Neural cell (in vitro differentiated cells): Measurements from ENCODE around the gene PGAP1. TPM values are rescaled to one million over a fixed set of nuclear protein-coding genes. Genes with fewer than 3 reads are reported as not detected.

Source experiments
- H2AFZ ChIP-seq: fragments of 200-600, 300-800 bp; sonication (generic), shearing (Covaris generic); 2 replicates; pipeline ENCODE4 v1.6.0; 2014; ENCODE audit warnings: low read depth, mild to moderate bottlenecking, antibody characterized with exemption, low read length, moderate library complexity
- H3F3A ChIP-seq: fragments of 200-600 bp; shearing (Covaris generic); 2 replicates; pipeline ENCODE4 v1.6.1; 2016; ENCODE audit warnings: mild to moderate bottlenecking, moderate library complexity, mixed read lengths, antibody characterized with exemption, low read length; ENCODE audit not compliant: insufficient read depth, poor library complexity, severe bottlenecking
- H3K27ac ChIP-seq: fragments of 200-600, 300-800 bp; sonication (generic), shearing (Covaris generic); 2 replicates; pipeline ENCODE4 v1.5.1; 2014; ENCODE audit warnings: mild to moderate bottlenecking, low read length, moderate library complexity
- H3K27me3 ChIP-seq: fragments of 300-800, 200-600 bp; sonication (generic), shearing (Covaris generic); 2 replicates; pipeline ENCODE4 v1.6.0; 2014; ENCODE audit warnings: mild to moderate bottlenecking, low read depth, low read length, moderate library complexity; ENCODE audit not compliant: insufficient read depth
- H3K36me3 ChIP-seq: fragments of 300-800, 200-600 bp; sonication (generic), shearing (Covaris generic); 2 replicates; pipeline ENCODE4 v1.5.1; 2014; ENCODE audit warnings: mild to moderate bottlenecking, antibody characterized with exemption, low read length, moderate library complexity; ENCODE audit not compliant: insufficient read depth
- H3K4me2 ChIP-seq: fragments of 300-800, 200-600 bp; sonication (generic), shearing (Covaris generic); 2 replicates; pipeline ENCODE4 v1.6.0; 2014; ENCODE audit warnings: mild to moderate bottlenecking, low read length
- H3K4me3 ChIP-seq: fragments of 300-800, 200-600 bp; sonication (generic), shearing (Covaris generic); 2 replicates; pipeline ENCODE4 v1.5.1; 2014; ENCODE audit warnings: mild to moderate bottlenecking, low read length, moderate library complexity
- H3K79me2 ChIP-seq: fragments of 200-600 bp; shearing (Covaris generic); replicated peaks from 2 replicates; pipeline ENCODE4 v1.6.0; 2014; ENCODE audit warnings: mild to moderate bottlenecking, low read length, moderate library complexity; ENCODE audit not compliant: insufficient read depth
- H3K9ac ChIP-seq: fragments of 300-800, 200-600 bp; sonication (generic), shearing (Covaris generic); 2 replicates; pipeline ENCODE4 v1.6.1; 2016; ENCODE audit warnings: mild to moderate bottlenecking, low read length, mixed read lengths
- H3K9me2 ChIP-seq: fragments of 200-600 bp; shearing (Covaris generic); 2 replicates; pipeline ENCODE4 v1.6.1; 2016; ENCODE audit warnings: mild to moderate bottlenecking, low read length, mixed read lengths; ENCODE audit not compliant: insufficient read depth
- H3K9me3 ChIP-seq: fragments of 200-600, 300-800 bp; sonication (generic), shearing (Covaris generic); 2 replicates; pipeline ENCODE4 v1.6.1; 2016; ENCODE audit warnings: mild to moderate bottlenecking, mixed run types, low read length, moderate library complexity, mixed read lengths
- H4K20me1 ChIP-seq: fragments of 200-600 bp; shearing (Covaris generic); 2 replicates; pipeline ENCODE4 v1.6.1; 2016; ENCODE audit warnings: mild to moderate bottlenecking, mixed run types; ENCODE audit not compliant: insufficient read depth
- EP300 ChIP-seq: fragments of 450-650 bp; conservative IDR thresholded peaks from 2 replicates; pipeline ENCODE4 v1.6.1; 2014; ENCODE audit warnings: antibody characterized with exemption, mild to moderate bottlenecking, moderate library complexity; ENCODE audit not compliant: poor library complexity, severe bottlenecking
- EZH2 ChIP-seq: fragments of 200-600, 300-800 bp; shearing (Covaris generic), sonication (generic); IDR thresholded peaks from 2 replicates; pipeline ENCODE4 v1.6.1; 2014; ENCODE audit warnings: antibody characterized with exemption, low read length, borderline replicate concordance, mild to moderate bottlenecking; ENCODE audit not compliant: insufficient read depth, poor library complexity, severe bottlenecking
- MXI1 ChIP-seq: fragments of 450-650 bp; conservative IDR thresholded peaks from 2 replicates; pipeline ENCODE4 v1.6.1; 2014; ENCODE audit warnings: antibody characterized with exemption, mild to moderate bottlenecking; ENCODE audit not compliant: poor library complexity, severe bottlenecking
- POLR2AphosphoS5 ChIP-seq: IDR thresholded peaks from 2 replicates; pipeline ENCODE4 v1.6.1; 2012
- RAD21 ChIP-seq: fragments of 450-650 bp; conservative IDR thresholded peaks from 2 replicates; pipeline ENCODE4 v1.6.1; 2014; ENCODE audit warnings: antibody characterized with exemption, mild to moderate bottlenecking, moderate library complexity
- REST ChIP-seq: IDR thresholded peaks from 2 replicates; pipeline ENCODE4 v1.6.1; 2012; ENCODE audit warnings: borderline replicate concordance
- SMC3 ChIP-seq: fragments of 450-650 bp; conservative IDR thresholded peaks from 2 replicates; pipeline ENCODE4 v1.6.1; 2014; ENCODE audit warnings: antibody characterized with exemption, mild to moderate bottlenecking, moderate library complexity; ENCODE audit not compliant: poor library complexity
- TAF1 ChIP-seq: IDR thresholded peaks from 2 replicates; pipeline ENCODE4 v1.6.1; 2012; ENCODE audit warnings: low read depth
- polyA plus RNA-seq: library from polyadenylated mRNA; depleted of rRNA; stranded (reverse); fragments of >200 nt; gene quantifications from 2 replicates; pipeline ENCODE4 v1.2.3, GENCODE V29; 2014
- TF ChIP-seq, protein P1 (sequence below): fragments of 450-650 bp; IDR thresholded peaks from 2 replicates; pipeline ENCODE4 v1.5.1; 2014; ENCODE audit warnings: antibody characterized with exemption, mild to moderate bottlenecking, moderate library complexity; ENCODE audit not compliant: poor library complexity, severe bottlenecking

PGAP1 gene
- polyA plus RNA-seq, 1 donor from 2014 or later: 63.3 TPM

DNA sequence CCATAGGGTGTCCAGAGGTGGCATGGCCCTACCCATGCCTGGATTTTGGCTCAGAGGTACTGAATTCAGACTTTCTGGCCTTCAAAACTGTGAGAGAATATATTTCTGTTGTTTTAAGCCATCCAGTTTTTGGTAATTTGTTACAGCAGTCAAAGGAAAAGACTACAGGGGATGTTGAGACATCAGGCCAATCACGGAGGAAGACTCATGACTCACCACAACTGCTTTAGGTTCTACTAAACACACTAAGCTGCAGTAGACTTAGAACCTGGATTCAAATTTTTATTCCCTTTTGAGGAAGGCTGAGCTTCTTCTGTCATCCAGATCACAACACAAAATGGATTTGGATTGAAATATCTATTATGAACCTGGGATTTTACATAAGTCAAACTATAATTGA lies 105.3 kb downstream of the PGAP1 start:
- no peaks in the 10 kb centered on the region for H3K36me3 ChIP-seq
- H4K20me1 ChIP-seq: no peaks in the 10 kb centered on the region

DNA sequence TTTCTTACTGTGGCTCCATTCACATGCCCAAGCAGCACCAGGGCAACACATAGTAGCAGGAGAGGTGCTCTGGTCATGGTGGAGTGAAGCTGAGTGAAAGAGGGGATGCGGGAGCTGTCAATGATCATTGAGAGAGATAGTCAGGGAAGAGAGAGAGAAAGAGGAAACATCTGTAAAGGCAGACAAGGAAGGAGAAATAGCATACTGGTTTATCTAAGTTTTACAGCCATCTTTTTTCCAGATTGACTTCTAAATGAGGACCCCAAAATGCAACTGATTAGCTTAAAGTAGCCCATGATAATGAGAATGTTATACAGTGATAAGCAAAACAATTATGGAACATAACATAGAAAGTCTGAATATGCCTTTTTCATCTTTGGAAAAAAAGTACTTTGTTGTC lies 117.2 kb downstream of the PGAP1 start, which contains the start of gene C2orf66:
TSS of gene C2orf66 (minus strand) at position 96 of the 400 bp plus-strand sequence. CDS start at position 77, 19 bp downstream.
- H2AFZ ChIP-seq: no peak within 1 kb of the TSS
- H3K9me2 ChIP-seq: no peaks in the 10 kb centered on the region
- no peaks in the 10 kb centered on the region for H4K20me1 ChIP-seq
- TF ChIP-seq REST (no peak), TAF1 (no peak)
- H3K9me3 ChIP-seq: no peaks in the 10 kb centered on the region
- H3K79me2 ChIP-seq: no peaks in the 10 kb centered on the region
- H3K4me2 ChIP-seq: no peak within 1 kb of the TSS
- H3K9ac ChIP-seq: no peak within 1 kb of the TSS
- no peaks in the 10 kb centered on the region for H3F3A ChIP-seq
- no peaks in the 10 kb centered on the region for H3K36me3 ChIP-seq
- H3K27ac ChIP-seq: no peak within 1 kb of the TSS
- no peak within 1 kb of the TSS for H3K4me3 ChIP-seq
- H3K27me3 ChIP-seq: no peaks in the 10 kb centered on the region

More for the DNA sequence above, 105.3 kb downstream of the PGAP1 start:
- H3K9ac ChIP-seq: no peak overlapping the region
- no peak for TF ChIP-seq RAD21
- TF ChIP-seq TAF1: no peak
- no peak for TF ChIP-seq SMC3
- TF ChIP-seq EP300: no peak
- no peak for TF ChIP-seq EZH2
- TF ChIP-seq, protein P1, sequence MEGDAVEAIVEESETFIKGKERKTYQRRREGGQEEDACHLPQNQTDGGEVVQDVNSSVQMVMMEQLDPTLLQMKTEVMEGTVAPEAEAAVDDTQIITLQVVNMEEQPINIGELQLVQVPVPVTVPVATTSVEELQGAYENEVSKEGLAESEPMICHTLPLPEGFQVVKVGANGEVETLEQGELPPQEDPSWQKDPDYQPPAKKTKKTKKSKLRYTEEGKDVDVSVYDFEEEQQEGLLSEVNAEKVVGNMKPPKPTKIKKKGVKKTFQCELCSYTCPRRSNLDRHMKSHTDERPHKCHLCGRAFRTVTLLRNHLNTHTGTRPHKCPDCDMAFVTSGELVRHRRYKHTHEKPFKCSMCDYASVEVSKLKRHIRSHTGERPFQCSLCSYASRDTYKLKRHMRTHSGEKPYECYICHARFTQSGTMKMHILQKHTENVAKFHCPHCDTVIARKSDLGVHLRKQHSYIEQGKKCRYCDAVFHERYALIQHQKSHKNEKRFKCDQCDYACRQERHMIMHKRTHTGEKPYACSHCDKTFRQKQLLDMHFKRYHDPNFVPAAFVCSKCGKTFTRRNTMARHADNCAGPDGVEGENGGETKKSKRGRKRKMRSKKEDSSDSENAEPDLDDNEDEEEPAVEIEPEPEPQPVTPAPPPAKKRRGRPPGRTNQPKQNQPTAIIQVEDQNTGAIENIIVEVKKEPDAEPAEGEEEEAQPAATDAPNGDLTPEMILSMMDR: no peak
- TF ChIP-seq MXI1: no peak
- TF ChIP-seq POLR2AphosphoS5: no peak
- TF ChIP-seq REST: no peak
- no peak overlapping the region for H3K4me2 ChIP-seq
- no peaks in the 10 kb centered on the region for H3K27me3 ChIP-seq
- H3K27ac ChIP-seq: no peak overlapping the region
- no peak overlapping the region for H3K4me3 ChIP-seq
- H2AFZ ChIP-seq: no peak overlapping the region
- no peaks in the 10 kb centered on the region for H3K9me2 ChIP-seq
- no peaks in the 10 kb centered on the region for H3K9me3 ChIP-seq
- H3F3A ChIP-seq: peaks cover 2% of the 10 kb centered on the region
- H3K79me2 ChIP-seq: no peaks in the 10 kb centered on the region
